Raji (cell line): ENCODE data around the gene KSR1.
A peak's percentile ranks its signal among the peaks of the same experiment; 100 is the strongest.

ENCODE experiments used
- POLR2A ChIP-seq: IDR thresholded peaks from 2 replicates; pipeline ENCODE4 v1.6.1; 2011; ENCODE audit warnings: low read depth, low read length, control low read depth; ENCODE audit not compliant: insufficient read depth

The KSR1 gene

GRCh38 chr17:27455914-27456680 is at the start of gene KSR1:
KSR1 (plus strand) TSS chr17:27456448; CDS start chr17:27456644, 196 bp downstream.
- peak; percentile 48 for TF ChIP-seq POLR2A

- TF ChIP-seq POLR2A, result no peak
Measured at GRCh38 chr17:27407916-27408864, 48.1 kb upstream of the KSR1 start.

GRCh38 chr17:27408891-27409290 is 47.4 kb upstream of the KSR1 start:
- TF ChIP-seq POLR2A, result no peak

GRCh38 chr17:27413315-27413714 is 42.9 kb upstream of the KSR1 start:
- no peak for TF ChIP-seq POLR2A

- no peak for TF ChIP-seq POLR2A
Measured at GRCh38 chr17:27413792-27414191, 42.5 kb upstream of the KSR1 start.

GRCh38 chr17:27414271-27414670 is 42.0 kb upstream of the KSR1 start:
- TF ChIP-seq POLR2A, result no peak

GRCh38 chr17:27414694-27415093 is 41.6 kb upstream of the KSR1 start:
- no peak for TF ChIP-seq POLR2A

GRCh38 chr17:27415120-27415795 is 41.0 kb upstream of the KSR1 start:
- TF ChIP-seq POLR2A, result no peak

- no peak for TF ChIP-seq POLR2A
Measured at GRCh38 chr17:27417596-27418365, 38.5 kb upstream of the KSR1 start.

GRCh38 chr17:27418366-27418615 is 38.0 kb upstream of the KSR1 start:
- TF ChIP-seq POLR2A, result no peak

GRCh38 chr17:27419156-27419555 is 37.1 kb upstream of the KSR1 start:
- TF ChIP-seq POLR2A, result no peak

- no peak for TF ChIP-seq POLR2A
Measured at GRCh38 chr17:27420211-27420950, 35.9 kb upstream of the KSR1 start.

- TF ChIP-seq POLR2A, result no peak
Measured at GRCh38 chr17:27421111-27421510, 35.1 kb upstream of the KSR1 start.

GRCh38 chr17:27422601-27423000 is 33.6 kb upstream of the KSR1 start:
- TF ChIP-seq POLR2A, result no peak
